Medulla oblongata (tissue), 1 donor: ENCODE results near the gene MAPKAP1.

Experiments
- DNase-seq: peaks from one replicate; pipeline ENCODE4 v3.0.0-alpha.2; 2015; ENCODE audit errors: extremely low spot score

Gene MAPKAP1

DNA sequence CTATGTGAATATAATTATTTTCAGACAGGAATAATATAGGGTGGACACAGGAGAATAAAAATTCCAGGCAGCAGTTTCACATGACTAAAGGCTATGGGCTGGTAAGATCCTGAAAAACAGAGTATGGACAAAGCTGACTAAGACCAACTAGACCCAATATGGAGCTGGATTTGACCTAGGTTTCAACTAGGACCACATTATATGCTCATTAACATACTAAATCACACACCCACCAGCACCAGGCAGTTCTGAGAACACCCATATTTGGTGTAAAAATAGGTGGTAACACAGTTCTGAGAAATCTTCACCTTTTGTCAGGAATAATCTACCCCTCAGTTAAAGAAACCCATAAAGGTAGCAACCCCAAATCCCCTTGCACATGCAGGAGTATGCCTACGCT lies 64.7 kb downstream of the MAPKAP1 start:
- DNase-seq, result no peak

DNA sequence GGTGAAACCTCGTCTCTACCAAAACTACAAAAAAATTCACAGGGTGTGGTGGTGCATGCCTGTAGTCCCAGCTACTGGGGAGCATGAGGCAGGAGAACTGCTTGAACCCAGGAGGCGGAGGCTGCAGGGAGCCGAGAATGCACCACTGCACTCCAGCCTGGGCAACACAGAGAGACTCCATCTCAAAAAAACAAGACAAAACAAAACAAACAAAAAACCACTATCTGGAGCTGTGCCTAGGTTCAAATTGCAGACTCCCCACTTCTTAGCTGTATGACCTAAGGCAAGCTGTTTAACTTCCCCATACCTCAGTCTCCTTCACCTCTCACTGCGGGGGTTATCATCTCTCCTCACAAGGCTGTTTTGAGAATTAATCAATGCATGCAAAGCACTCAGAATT lies 68.0 kb downstream of the MAPKAP1 start:
- DNase-seq, result no peak

DNA sequence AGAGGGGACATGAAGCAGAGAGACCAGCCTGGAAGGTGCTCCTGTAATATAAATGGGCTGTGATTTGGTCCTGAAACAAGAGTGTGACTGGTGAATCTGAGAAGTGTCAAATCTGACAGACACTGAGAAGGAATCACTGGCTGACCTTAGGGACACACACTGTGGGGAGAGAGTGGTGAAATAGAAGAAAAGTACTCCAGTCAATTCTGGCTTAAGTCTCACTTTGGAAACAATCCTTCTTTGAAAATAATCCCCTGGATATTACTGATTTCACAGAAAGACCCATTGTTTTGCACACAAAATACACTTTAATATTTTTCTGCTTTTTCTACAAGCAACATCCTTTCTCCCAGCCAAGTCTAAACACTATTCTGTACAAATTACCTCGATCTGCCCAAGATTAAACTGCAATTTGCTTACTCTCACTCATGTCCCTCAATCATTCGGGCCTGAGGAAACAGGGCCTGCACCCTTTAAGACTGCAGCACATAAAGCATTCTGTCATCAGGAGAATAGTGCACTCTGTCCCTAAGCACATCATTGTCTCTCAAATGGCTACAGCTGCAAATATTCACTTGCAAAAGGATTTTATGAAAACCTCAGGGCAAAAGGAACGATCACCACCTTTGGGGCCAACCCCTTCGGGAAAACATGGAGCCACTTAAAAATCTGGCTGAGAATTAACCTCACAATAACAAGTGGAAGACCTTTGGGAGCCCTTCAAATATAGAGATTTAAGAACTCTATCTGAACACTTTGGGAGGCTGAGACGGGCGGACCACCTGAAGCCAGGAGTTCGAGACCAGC lies 68.6 kb downstream of the MAPKAP1 start:
- no peak for DNase-seq

DNA sequence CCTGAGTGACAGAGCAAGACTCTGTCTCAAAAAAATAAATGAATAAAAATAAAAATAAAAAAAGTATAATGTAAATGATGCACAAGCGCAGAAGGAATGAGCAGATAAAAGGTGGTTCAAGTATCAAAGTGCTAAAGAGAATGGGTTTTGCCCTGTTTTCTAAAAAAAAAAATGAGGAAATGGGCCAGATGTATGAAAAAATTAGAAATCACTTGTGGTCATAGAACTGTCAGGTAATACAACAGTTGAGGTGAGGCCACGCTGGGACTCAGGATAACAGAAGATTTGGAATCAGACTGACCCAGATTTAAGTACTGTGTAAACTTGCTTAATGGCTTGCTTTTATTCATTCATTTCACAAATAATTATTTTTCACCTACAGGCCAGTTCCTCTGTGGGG lies 69.8 kb downstream of the MAPKAP1 start:
- no peak for DNase-seq

DNA sequence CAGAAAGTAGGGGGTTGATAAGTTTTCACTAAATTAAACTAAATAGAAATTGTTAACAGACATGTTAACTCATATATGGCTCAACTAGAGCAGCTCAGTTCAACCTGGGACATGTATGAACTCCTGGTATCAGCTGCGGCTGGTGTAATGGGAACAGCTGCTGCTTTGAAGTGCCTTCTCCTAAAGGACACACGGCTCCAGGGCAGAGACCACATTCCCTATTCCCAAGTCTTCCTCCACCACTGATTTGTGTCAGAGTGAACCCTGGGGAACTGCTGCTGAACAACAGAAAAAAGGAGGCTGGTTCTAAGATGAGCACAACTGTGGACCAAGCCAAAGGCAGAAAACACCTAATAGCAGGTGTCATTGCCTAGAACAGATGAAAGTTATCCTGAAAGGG lies 71.1 kb downstream of the MAPKAP1 start:
- no peak for DNase-seq

DNA sequence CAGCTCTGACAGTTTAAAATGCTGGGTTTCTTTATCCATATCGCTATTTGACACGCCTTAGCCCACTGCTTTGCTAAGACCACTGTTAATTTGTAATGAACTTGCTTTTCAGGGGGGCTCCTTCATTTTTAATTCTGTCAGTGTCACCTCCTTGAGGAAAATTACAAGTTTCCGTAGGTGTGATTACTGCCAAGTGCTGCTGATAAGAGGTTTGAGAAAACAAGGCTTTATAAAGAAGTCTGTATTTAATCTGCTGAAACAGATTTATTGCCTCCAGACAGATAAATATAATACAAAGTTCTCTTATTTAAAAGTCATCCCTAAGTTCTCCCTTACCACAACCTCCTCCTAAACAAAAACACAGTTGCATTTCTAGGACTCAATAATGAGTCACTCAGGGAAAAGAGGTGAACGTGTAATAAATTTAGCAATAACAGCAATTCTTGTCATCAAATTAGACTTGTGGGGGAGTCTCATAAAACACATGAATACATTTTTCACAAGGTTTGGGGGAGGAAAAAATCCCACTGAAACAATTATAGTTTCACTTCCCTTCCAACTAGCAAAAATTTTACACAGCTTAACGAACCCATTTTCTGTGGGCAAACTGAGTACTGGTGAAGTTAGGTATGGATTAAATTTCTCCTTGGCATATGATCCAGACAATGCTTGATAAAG lies 72.8 kb downstream of the MAPKAP1 start:
- no peak for DNase-seq

DNA sequence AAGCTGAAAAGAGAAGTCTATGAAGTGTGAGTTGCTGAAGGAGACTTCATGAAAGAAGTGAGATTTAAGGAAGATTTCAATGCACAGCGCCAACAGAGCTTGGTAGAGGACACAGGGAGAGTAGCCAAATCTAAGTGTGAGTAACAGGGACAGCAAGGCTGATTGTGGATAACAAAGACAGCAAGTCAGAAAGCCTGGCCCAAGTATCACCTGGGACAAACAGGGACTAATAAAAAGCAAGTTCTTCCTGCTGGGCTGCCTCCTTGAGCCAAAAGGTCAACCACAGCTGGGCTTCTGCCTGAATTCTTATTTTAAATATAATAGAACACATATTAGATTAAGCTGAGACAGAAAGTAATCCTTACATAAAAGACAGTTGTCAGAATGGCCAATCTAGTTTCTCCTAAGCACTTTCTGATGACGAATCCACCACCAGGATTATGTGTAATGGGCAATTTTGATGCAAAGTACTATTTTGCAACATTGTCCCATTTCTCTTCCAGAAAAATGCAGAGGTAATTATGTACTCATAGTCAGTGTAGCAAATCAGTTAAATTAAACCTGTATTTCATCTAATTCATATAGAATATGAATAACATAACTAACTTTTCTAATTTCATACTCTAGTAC lies 73.8 kb downstream of the MAPKAP1 start:
- DNase-seq, result no peak

DNA sequence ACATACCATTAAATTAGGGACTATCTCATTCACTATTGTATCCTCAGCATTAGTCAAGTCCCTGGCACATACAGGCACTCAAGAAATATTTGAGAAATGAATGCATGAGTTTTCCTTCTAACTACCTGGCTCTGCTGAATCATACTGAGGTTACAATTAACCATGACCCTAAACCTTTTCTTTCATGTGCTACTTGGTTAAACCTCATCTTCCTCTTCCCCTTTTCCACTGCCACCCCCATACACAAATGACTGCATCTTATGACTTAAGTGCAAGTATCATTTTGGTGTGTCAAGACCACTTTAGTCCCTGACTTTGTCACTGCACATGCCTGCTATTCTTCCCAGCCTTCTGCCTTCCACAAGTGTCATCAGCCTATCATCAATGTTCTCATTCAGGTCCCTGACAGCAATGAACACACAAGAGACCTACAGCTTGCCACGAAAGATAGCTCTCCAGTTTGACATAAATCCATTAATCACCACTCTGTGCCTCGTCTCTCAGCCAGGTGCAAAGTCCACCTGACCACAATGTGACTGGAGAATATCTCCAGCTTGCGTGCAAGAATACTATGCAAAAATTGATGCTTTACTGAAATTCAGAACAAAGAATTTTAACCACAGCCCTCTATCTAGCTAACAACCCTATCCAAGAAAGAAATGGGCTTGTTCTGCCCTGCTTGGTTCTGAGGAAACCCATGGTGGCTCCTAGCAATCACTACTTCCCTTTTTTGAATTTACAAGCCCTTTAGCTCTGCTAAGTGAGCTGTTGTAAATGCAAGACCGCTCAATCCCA lies 74.5 kb downstream of the MAPKAP1 start:
- DNase-seq, result peak; percentile 61

DNA sequence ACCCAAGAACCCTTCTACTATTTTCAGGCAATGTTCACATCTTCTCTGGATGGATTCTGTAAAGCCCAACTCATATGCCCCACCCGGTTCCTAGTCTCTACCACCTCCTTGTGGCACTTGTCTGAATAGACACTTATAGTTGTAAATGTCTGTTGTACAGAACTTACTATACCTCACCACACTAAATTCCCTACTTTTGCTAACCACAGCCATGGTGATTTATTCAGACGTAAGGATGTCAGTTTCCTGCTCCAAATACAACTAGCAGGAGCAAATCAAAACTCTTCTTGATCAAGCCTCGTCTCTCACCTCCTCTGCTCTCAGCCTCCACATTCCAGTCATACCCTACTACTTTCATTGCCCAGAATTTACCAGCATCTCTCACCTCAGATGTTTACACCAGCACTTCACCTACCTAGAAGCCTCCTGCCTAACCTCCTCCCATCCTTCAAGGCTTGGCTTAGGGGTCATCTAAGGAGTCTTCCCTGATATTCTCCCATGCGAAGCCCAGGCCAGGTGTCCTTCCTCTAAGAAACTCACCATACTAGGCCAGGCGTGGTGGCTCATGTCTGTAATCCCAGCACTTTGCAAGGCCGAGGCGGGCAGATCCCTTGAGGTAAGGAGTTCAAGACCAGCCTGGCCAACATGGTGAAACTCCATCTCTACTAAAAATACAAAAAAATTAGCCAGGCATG lies 75.5 kb downstream of the MAPKAP1 start:
- peak; percentile 64 for DNase-seq

DNA sequence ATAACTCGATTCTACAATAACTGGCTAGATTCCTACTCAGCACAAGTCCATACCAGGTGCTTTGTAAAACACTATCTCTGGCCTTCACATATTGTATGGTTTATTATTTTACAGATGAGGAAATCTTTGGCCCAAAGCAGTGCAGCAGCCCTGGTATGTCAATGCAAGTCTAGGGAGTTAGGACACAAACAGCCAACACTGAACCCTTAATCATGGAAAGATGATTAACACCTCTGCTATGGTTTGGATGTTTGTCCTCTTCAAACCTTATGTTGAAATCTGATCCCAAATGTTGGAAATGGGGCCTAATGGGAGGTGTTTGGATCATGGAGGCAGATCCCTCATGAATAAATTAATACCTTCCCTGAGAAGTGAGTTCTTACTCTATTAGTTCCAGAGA lies 76.6 kb downstream of the MAPKAP1 start:
- no peak for DNase-seq

DNA sequence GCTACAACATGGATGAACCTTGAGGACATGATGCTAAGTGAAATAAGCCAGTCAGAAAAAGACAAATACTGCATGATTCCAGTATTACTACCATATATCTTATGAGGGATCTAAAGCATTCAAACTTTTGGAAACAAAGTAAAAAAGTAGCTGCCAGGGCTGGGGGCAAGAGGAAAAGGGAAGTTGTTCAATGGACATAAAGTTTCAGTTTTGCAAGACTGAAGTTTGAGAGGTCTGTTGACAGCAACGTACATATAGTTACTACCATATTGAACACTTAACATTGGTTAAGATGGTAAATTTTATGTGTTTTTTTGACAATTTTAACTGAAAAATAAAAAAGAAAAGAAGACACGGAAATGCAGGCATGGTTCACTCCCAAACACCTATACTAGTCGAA lies 77.6 kb downstream of the MAPKAP1 start:
- no peak for DNase-seq

DNA sequence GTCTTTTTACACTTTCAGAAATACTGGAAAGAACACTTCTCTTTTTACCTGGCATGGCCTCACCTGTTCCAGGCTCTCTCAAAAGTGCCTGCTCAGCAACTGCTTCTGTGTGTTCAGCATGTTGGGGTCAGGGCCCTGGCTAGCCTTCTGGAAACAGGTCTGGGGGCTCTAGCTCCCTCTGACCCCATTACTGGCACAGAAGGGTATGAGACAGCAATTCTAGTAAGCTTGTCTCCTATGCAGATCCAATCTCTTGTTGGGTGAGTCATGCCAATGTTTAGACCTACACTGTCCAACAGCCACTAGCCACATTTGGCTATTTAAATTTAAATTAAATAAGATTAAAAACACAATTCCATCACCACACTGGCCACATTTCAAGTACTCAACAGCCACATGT lies 80.8 kb downstream of the MAPKAP1 start:
- no peak for DNase-seq

DNA sequence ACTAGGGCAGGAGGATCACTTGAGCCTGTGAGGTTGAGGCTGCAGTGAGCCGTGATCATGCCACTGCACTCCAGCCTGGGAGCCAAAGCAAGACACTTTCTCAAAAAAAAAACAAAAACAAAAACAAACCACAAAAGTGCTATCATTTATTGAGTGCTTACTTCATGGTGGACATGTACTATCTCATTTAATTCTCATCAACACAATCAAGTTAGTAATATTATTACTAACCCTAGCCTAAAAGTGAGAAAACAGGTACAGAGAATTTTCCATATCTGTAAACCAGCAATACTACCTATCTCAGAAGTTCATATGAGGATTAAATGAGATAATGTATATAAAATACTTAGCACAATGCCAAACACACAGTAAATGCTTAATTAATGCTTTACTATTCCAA lies 85.8 kb downstream of the MAPKAP1 start:
- no peak for DNase-seq

DNA sequence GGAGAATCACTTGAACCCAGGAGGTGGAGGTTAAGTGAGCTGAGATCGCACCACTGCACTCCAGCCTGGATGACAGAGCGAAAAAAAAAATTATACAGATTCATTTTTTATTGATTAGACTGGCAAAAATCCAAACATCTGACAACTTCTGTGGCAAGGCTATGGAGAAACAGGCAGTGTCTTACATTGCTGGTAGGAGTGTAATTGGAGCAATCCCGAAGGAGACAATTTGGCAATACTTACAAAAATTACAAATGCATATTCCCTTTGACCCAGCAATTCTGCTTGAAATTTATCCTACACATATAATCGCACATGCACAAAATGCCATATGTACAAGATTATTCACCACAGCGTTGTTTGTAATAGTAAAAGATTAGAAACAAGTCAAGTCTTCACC lies 86.8 kb downstream of the MAPKAP1 start:
- no peak for DNase-seq

DNA sequence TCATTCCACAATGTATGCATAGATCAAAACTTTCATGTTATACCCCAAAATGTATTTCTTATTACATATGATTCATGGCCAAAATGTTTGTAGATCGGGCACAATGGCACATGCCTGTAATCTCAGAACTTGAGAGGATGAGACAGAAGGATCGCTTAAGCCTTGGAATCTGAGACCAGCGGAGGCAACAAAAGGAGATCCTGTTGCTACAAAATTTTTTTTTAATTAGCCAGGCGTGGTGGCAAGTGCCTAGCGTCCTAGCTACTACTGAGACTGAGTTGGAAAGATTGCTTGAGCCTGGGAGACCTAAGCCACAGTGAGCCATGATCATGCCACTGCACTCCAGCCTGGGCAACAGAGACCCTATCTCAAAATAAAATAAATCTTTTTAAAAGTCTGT lies 89.9 kb downstream of the MAPKAP1 start:
- no peak for DNase-seq

DNA sequence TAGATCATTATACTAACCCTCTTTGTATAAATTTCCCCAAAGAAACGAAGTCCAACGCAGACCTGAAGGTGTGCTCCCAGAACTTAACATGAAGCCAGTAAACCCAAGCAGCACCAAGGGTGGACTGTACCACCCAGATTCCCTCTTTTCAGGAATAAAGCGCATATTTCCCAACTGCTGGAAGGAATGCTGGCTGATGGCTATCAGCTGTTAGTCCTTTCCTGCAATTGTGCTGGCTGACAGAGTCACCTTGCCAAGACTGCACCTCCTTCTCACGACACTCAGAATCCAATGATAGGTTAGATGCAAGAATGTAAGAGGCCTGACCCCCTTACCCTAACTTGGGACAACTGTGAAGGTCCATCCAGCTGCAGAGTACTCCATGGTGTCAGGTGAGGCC lies 93.9 kb downstream of the MAPKAP1 start:
- no peak for DNase-seq

DNA sequence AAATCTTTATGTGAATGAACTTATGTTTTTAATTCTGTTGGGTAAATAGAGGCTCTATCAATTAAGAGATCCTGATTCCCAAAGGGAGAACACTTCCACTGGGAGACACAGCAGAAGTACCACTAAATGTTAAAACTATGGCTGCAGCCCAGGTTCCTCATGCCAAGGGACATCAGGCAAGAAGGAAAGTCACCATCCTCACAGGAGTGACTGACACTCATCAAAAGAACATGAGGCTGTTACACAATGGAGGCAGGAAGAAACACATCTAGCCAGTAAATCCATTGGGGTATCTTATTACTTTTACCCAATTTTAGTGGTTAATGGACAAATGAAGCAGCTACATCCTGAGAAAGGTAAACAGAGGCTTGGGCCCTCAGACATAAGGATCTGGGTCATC lies 94.4 kb downstream of the MAPKAP1 start:
- DNase-seq, result no peak

DNA sequence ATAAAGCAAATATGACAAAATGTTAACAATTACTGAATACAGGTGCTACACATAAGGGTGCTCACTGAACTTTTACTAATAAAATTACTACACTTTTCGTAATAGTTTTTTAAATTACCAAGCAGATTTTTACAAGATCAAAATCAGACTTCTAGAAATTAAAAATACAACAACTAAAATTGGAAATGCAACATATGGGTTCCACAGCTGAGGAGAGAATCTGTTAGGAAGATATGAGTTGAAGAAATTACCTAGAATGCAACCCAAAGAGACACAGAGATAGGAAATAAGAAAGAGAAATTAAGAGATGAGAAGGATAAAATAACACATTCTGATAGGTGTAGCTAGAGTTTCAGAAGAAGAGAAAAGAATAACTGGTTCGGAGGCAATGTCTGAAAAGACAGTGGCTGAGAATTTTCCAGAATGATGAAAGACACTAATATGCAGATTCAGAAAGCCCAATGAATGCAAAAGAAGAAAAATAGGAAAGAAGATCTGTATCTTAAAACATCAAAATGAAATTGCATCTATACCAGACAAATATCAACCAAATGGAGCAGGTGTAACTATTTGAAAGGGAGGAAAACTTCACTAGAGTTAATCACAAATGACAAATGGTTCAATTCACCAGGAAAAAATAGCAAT lies 95.8 kb downstream of the MAPKAP1 start:
- no peak for DNase-seq

DNA sequence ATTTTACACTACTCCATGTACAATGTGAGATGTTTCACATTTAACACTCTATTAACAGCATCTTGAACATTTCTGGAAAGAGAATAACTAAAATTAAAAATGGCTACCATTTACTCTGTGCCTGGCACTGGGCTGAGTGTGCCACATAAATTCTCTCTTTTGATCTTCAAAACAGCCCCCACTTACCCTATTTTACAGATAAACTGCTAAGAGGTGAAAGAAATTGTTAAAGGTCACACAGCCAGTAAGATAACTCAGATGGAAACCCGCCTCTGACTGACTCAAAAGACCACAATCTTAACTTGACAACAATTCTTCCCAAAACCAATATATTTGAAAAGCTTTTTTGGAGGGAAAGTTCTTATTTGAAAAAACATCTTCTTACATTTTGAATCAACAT lies 97.3 kb downstream of the MAPKAP1 start:
- DNase-seq, result no peak

DNA sequence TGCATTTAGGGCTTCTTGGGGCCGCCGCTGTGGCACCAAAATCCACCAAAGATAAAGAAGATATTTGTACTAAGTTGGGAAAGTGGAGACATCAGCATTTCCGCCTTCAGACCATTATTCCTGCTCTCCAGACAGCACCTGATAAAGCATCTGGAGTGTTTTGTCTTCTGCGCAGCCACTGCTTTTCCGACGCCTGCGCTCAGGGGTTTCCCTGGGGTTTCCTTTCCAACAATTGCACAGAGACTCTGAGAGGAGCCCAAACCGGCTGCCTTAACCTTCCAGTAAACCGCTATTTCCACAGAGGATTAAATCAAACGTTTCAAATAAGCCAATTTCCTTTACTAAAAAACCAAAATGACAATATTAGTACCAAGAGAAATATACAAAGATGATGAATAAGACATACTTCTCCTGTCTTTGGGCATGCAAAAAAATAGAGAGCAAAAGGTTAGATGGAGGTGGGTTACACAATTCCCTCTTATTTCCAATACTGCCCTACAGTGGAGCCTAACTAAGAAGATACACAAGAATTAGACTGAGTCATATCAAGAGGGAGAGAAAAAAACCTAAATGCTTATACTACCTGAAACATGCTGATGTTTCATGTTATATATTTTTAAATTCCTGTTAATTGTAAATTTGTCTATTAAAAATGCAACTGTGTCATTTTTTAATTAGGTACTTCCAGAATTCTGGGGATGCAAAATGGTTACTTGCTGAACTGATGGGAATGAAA lies 98.4 kb downstream of the MAPKAP1 start:
- DNase-seq, result no peak
